ENCODE measurements around the gene GATAD2A. TPM values are rescaled to one million over a fixed set of nuclear protein-coding genes. Genes with fewer than 3 reads are reported as not detected.
"Not testable (repeated sequence)": the region's sequence is repeated elsewhere in the genome, so short reads cannot be mapped to it uniquely, and the experiment has no call there.

The GATAD2A gene
- polyA plus RNA-seq, 4 donors = 40.6 to 57.7 (median 50.0) TPM

- no peak for DNase-seq (ENCODE audit: low read depth in 4 of 4, low spot score in 2 of 4)
Observed at GRCh38 chr19:19445288-19445687, 39.8 kb downstream of the GATAD2A start.

- DNase-seq (ENCODE audit: low read depth in 4 of 4, low spot score in 2 of 4) = no peak
Observed at GRCh38 chr19:19445911-19446361, 40.5 kb downstream of the GATAD2A start.

- DNase-seq (ENCODE audit: low read depth in 4 of 4, low spot score in 2 of 4) = no peak
Observed at GRCh38 chr19:19446655-19447437, 41.4 kb downstream of the GATAD2A start.

- no peak for DNase-seq (ENCODE audit: low read depth in 4 of 4, low spot score in 2 of 4)
Observed at GRCh38 chr19:19447536-19448237, 42.2 kb downstream of the GATAD2A start.

GRCh38 chr19:19448238-19448544 lies 42.7 kb downstream of the GATAD2A start:
- no peak for DNase-seq (ENCODE audit: low read depth in 4 of 4, low spot score in 2 of 4)

GRCh38 chr19:19451429-19452242 lies 46.2 kb downstream of the GATAD2A start:
- no peak for DNase-seq (ENCODE audit: low read depth in 4 of 4, low spot score in 2 of 4)

- DNase-seq (ENCODE audit: low read depth in 4 of 4, low spot score in 2 of 4) = no peak
Observed at GRCh38 chr19:19452243-19453124, 47.0 kb downstream of the GATAD2A start.

GRCh38 chr19:19453125-19453454 lies 47.6 kb downstream of the GATAD2A start:
- no peak for DNase-seq (ENCODE audit: low read depth in 4 of 4, low spot score in 2 of 4)

- DNase-seq (ENCODE audit: low read depth in 4 of 4, low spot score in 2 of 4) = not testable (repeated sequence)
Observed at GRCh38 chr19:19455166-19455919, 49.9 kb downstream of the GATAD2A start.

- no peak for DNase-seq (ENCODE audit: low read depth in 4 of 4, low spot score in 2 of 4)
Observed at GRCh38 chr19:19457671-19458070, 52.2 kb downstream of the GATAD2A start.

- DNase-seq (ENCODE audit: low read depth in 4 of 4, low spot score in 2 of 4) = no peak
Observed at GRCh38 chr19:19458110-19458816, 52.8 kb downstream of the GATAD2A start.

GRCh38 chr19:19459073-19459472 lies 53.6 kb downstream of the GATAD2A start:
- no peak for DNase-seq (ENCODE audit: low read depth in 4 of 4, low spot score in 2 of 4)

GRCh38 chr19:19459707-19460251 lies 54.3 kb downstream of the GATAD2A start:
- no peak for DNase-seq (ENCODE audit: low read depth in 4 of 4, low spot score in 2 of 4)

- no peak for DNase-seq (ENCODE audit: low read depth in 4 of 4, low spot score in 2 of 4)
Observed at GRCh38 chr19:19460258-19460731, 54.8 kb downstream of the GATAD2A start.

GRCh38 chr19:19460761-19461265 lies 55.3 kb downstream of the GATAD2A start:
- DNase-seq (ENCODE audit: low read depth in 4 of 4, low spot score in 2 of 4) = no peak

- no peak for DNase-seq (ENCODE audit: low read depth in 4 of 4, low spot score in 2 of 4)
Observed at GRCh38 chr19:19461306-19461670, 55.8 kb downstream of the GATAD2A start.

GRCh38 chr19:19461671-19462622 lies 56.5 kb downstream of the GATAD2A start:
- no peak for DNase-seq (ENCODE audit: low read depth in 4 of 4, low spot score in 2 of 4)

All from left renal cortex interstitium (tissue), 4 donors.